Tibial artery (tissue), 4 donors: ENCODE data around the gene NEUROD4.

Source experiments
- DNase-seq, 2 donors: peaks; one replicate each; pipeline ENCODE4 v3.0.0-alpha.2; 2019
- H3K27ac ChIP-seq, 2 donors: fragments of 200-600 bp; sonication (generic) in 1 of 2; 1 replicate in 1 of 2; 2 replicates in 1 of 2; pipeline ENCODE4 v1.5.1; 2018 to 2019; ENCODE audit warnings: mild to moderate bottlenecking in 1 of 2
- H3K27me3 ChIP-seq, 2 donors: fragments of 200-600 bp; sonication (generic) in 1 of 2; one replicate each; pipeline versions ENCODE4 v1.5.1 to v1.6.0; 2016 to 2019
- H3K36me3 ChIP-seq, 3 donors: fragments of 200-600 bp; sonication (generic) in 2 of 3; one replicate each; pipeline ENCODE4 v1.5.1; 2016 to 2019; ENCODE audit warnings: mild to moderate bottlenecking in 2 of 3
- H3K4me1 ChIP-seq, 4 donors: fragments of 200-600 bp; sonication (generic) in 2 of 4; 1 replicate in 3 of 4; 2 replicates in 1 of 4; pipeline ENCODE4 v1.5.1; 2016 to 2019
- H3K4me3 ChIP-seq, 2 donors: fragments of 200-600 bp; sonication (generic) in 1 of 2; 1 replicate in 1 of 2; 2 replicates in 1 of 2; pipeline ENCODE4 v1.5.1; 2018 to 2019; ENCODE audit warnings: mild to moderate bottlenecking in 2 of 2
- H3K9me3 ChIP-seq, 3 donors: fragments of 200-600 bp; sonication (generic) in 1 of 3; one replicate each; pipeline ENCODE4 v1.5.1; 2016 to 2019
- intact Hi-C: fragments of 100-400 bp; cut with DNase I; formaldehyde crosslinking; loops from one replicate; pipeline ENCODE4 v1.15.0; 2023; ENCODE audit warnings: low total_unique reads
- TF ChIP-seq, protein P1 (sequence below), 2 experiments: fragments of 200-600 bp in 1 of 2; fragments of 450-650 bp in 1 of 2; IDR thresholded peaks; one replicate each; pipeline ENCODE4 v1.5.1; 2017 to 2019; ENCODE audit warnings: antibody characterized with exemption in 2 of 2, mild to moderate bottlenecking in 1 of 2, moderate library complexity in 1 of 2

The NEUROD4 gene

DNA sequence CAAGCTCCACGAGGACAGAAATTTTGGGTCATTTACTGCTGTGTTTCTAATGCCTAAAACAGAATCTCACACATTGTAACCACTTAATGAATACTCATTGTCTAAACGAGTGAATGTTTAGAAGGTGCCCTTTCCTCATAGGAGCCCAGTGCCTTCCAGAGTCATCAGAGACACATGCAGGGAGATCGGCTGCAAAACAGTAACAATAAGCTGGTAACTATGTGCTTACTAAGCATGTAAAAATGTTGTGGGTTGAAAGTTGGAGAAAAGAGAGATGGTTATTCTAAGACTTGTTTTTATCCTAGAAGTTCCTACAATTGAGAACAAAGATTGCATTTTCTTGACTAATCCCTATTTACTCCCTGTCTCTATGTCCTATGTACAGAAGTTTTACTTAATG lies 42.6 kb upstream of the NEUROD4 start:
- TF ChIP-seq, protein P1, sequence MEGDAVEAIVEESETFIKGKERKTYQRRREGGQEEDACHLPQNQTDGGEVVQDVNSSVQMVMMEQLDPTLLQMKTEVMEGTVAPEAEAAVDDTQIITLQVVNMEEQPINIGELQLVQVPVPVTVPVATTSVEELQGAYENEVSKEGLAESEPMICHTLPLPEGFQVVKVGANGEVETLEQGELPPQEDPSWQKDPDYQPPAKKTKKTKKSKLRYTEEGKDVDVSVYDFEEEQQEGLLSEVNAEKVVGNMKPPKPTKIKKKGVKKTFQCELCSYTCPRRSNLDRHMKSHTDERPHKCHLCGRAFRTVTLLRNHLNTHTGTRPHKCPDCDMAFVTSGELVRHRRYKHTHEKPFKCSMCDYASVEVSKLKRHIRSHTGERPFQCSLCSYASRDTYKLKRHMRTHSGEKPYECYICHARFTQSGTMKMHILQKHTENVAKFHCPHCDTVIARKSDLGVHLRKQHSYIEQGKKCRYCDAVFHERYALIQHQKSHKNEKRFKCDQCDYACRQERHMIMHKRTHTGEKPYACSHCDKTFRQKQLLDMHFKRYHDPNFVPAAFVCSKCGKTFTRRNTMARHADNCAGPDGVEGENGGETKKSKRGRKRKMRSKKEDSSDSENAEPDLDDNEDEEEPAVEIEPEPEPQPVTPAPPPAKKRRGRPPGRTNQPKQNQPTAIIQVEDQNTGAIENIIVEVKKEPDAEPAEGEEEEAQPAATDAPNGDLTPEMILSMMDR (IDR thresholded peaks at IDR 0.05), result no peak
- no peaks in the 10 kb centered on the region for H3K4me1 ChIP-seq
- no peak overlapping the region for H3K27ac ChIP-seq
- no peaks in the 10 kb centered on the region for H3K36me3 ChIP-seq
- no peak overlapping the region for H3K4me3 ChIP-seq
- H3K27me3 ChIP-seq, result no peaks in the 10 kb centered on the region
- no peak for DNase-seq
- no peaks in the 10 kb centered on the region for H3K9me3 ChIP-seq
- intact Hi-C loops, result no loop called here

DNA sequence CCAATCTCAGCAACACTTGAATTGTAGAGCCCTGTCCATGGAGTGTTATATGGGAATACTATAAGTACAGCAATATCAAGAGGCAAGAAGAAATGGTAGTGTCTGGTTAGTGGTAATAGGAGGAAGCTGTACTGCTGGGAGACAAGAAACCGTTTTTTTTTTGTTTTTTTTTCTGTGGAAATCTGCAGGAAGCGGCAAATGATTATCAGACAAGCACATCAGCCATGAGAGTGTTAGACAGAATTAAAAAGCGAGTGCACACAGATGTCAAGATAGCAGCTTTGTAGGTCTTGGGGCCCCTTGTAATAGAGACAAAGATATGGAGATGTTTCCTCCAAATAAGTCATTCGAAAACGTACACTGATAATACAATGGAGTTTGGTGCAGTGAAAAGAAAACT lies 41.9 kb upstream of the NEUROD4 start:
- intact Hi-C loops, result no loop called here
- Histone ChIP-seq H3K9me3 (no peaks in the 10 kb centered on the region), H3K27ac (no peak overlapping the region), H3K27me3 (no peaks in the 10 kb centered on the region), H3K36me3 (no peaks in the 10 kb centered on the region), H3K4me3 (no peak overlapping the region), H3K4me1 (no peaks in the 10 kb centered on the region)
- TF ChIP-seq, protein P1 (IDR thresholded peaks at IDR 0.05), result no peak
- DNase-seq, result no peak

DNA sequence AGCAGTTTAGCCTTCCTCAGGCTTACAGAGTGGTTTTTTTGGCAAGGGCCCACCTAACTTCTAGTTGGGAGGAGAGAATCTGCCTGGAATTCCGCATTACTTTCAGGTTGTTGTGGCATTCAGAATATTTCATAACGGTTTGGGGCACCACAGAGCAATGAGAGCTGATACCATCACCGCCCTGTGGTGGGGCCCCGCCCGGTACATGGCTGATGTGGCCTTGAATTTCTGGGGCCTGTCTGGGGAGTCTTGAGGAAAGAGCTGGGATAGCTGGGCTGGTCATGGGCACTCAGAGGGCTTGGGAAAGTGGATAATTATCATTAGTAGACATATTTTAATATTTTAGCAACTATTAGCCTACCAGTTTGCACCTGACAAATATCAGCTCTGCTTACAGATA lies 39.4 kb upstream of the NEUROD4 start:
- intact Hi-C loops, result no loop called here
- no peaks in the 10 kb centered on the region for H3K36me3 ChIP-seq
- TF ChIP-seq, protein P1 (IDR thresholded peaks at IDR 0.05), result no peak
- DNase-seq, result no peak
- no peaks in the 10 kb centered on the region for H3K9me3 ChIP-seq
- no peaks in the 10 kb centered on the region for H3K27me3 ChIP-seq
- H3K27ac ChIP-seq, result no peak overlapping the region
- no peaks in the 10 kb centered on the region for H3K4me1 ChIP-seq
- no peak overlapping the region for H3K4me3 ChIP-seq

DNA sequence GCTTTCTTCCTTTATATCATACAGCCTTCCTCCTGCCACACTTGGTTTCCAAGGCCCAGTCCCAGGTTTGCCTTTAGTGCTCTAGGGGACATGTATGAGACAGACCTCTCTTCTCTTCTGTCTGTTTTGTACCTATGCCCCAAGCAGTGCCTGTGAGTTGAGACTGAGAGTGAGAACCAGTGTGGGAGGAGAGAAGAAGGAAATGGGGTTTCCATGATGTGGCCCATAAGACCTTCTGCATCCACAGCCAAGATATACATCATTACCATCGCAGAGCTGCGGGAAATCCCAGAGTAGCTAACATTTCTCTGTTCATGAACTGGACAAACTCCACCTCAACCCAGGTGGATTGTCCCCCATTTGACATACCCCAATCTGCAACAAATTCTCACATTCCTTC lies 38.0 kb upstream of the NEUROD4 start:
- no peaks in the 10 kb centered on the region for H3K36me3 ChIP-seq
- H3K9me3 ChIP-seq, result no peaks in the 10 kb centered on the region
- no peak overlapping the region for H3K4me3 ChIP-seq
- no peak for DNase-seq
- H3K27me3 ChIP-seq, result no peaks in the 10 kb centered on the region
- H3K27ac ChIP-seq, result no peak overlapping the region
- TF ChIP-seq, protein P1 (IDR thresholded peaks at IDR 0.05), result no peak
- intact Hi-C loops, result no loop called here
- H3K4me1 ChIP-seq, result no peaks in the 10 kb centered on the region

DNA sequence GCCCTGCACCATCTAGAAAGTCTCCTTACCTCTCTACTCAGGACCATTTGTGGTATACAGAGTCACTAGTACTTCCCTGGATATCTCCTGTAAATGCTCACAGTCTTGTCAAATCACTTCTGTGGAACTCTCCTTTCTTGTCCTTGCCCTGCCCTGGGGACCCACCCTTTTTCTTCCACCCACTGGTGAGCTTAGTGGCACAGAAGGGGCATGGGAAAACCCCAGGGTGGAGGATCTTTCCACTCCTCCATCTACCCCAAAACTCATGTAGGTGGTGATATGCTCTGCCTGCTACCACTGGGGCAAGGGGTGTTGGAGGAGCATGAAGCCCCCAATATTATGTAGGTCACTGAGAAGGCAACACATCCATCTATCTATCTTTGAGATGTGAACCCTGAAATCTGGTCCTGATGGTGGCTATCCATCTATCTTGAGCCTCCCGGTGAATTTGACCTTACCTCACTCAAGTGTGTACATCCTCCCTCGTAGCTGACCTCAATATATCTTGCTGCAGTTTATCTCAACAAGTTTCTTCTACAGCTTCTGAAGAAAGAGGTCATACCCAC lies 36.2 kb upstream of the NEUROD4 start:
- H3K27ac ChIP-seq, result no peak overlapping the region
- TF ChIP-seq, protein P1 (IDR thresholded peaks at IDR 0.05), result no peak
- H3K4me1 ChIP-seq, result no peaks in the 10 kb centered on the region
- no peak for DNase-seq
- H3K9me3 ChIP-seq, result no peaks in the 10 kb centered on the region
- intact Hi-C loops, result no loop called here
- no peak overlapping the region for H3K4me3 ChIP-seq
- no peaks in the 10 kb centered on the region for H3K27me3 ChIP-seq
- no peaks in the 10 kb centered on the region for H3K36me3 ChIP-seq
